ENCODE measurements around the gene DENND5B.
A peak's percentile ranks its signal among the peaks of the same experiment; 100 is the strongest.

The DENND5B gene

GRCh38 chr12:31620311-31620710 is 29.4 kb upstream of the DENND5B start (continued):
- TF ChIP-seq ZNF211 (tag by site-specific recombination; IDR thresholded peaks at IDR 0.05; ENCODE audit: low read depth): no peak

DNA sequence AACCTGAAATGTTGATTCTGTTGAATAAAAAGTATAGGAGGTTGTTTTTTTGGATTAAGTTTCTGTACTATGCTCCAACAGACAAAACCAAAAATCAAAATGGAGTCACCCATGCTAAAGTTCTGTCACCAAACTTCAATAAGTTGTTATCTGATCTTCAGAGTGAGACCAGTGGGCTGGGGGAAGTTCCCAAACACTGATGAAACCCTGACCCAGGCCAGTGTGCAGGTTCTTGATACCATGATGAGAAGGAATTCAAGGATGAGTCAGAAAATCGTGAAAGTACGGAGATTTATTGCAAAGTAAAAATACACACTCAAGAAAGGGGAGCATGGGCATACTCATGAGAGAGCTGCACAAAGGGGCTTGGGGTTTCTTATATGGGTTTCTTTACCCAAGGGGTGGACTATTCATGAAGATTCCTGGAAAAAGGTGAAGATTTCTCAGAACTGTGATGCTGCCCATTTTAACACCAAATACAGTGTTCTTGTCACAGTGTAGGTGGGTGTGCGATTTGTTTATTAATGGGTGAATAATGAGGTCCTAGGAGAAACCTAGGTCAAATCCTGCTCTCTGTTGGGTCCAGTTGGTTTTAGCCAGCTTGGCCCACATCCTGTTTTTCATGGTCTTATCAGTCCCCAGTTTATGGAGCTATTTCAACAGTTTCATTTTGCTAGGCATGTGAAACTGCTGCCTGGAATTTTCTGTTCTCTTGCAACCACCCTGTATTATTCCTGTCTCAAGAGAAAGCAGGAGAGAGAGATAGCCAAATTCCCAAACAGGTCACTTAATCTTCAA is 27.5 kb upstream of the DENND5B start:
- POLR2A ChIA-PET: no interaction called here

GRCh38 chr12:31612819-31613218 is 21.9 kb upstream of the DENND5B start:
- no peaks in the 10 kb centered on the region for H3K9me3 ChIP-seq (ENCODE audit: control insufficient read depth, insufficient read depth, low read depth, low read length)
- no peaks in the 10 kb centered on the region for H3K4me1 ChIP-seq (ENCODE audit: control insufficient read depth, insufficient read depth, low read length)
- H3K36me3 ChIP-seq (ENCODE audit: control insufficient read depth in 2 of 2, insufficient read depth in 1 of 2, low read length in 2 of 2): no peaks in the 10 kb centered on the region
- TF ChIP-seq ZNF366 (tag by site-specific recombination; conservative IDR thresholded peaks at IDR 0.05) (peak; percentile 90), PRDM1 (tag by site-specific recombination; IDR thresholded peaks at IDR 0.05) (peak; percentile 83), HOXA7 (CRISPR knock-in tag; IDR thresholded peaks at IDR 0.05; ENCODE audit: borderline replicate concordance) (no peak)
- ChIA-PET POLR2A (no interaction called here), CTCF (interaction anchor here (0.7 kb wide), 1 partner anchor 93 kb away, joined by 3 read pairs; no protein-coding TSS in a partner anchor)
- H3K4me3 ChIP-seq (ENCODE audit: low read depth, low read length): no peak overlapping the region
- H3K27ac ChIP-seq (ENCODE audit: extremely low read depth, low read depth, low read length): no peak overlapping the region

More for the DNA sequence above, 27.5 kb upstream of the DENND5B start:
- Histone ChIP-seq H3K4me1 (ENCODE audit: control insufficient read depth, insufficient read depth, low read length) (no peaks in the 10 kb centered on the region), H3K36me3 (ENCODE audit: control insufficient read depth in 2 of 2, insufficient read depth in 1 of 2, low read length in 2 of 2) (no peaks in the 10 kb centered on the region), H3K9me3 (ENCODE audit: control insufficient read depth, insufficient read depth, low read depth, low read length) (no peaks in the 10 kb centered on the region), H3K27ac (ENCODE audit: extremely low read depth, low read depth, low read length) (no peak overlapping the region), H3K4me3 (ENCODE audit: low read depth, low read length) (no peak overlapping the region)
- no peak for TF ChIP-seq ZNF274 (IDR thresholded peaks at IDR 0.05; ENCODE audit: low read length)
- no peak for TF ChIP-seq ZNF274 (tag by site-specific recombination; IDR thresholded peaks at IDR 0.05; ENCODE audit: borderline replicate concordance)
- TF ChIP-seq GFI1B (tag by site-specific recombination; IDR thresholded peaks at IDR 0.05): no peak
- no peak for TF ChIP-seq ZNF324 (tag by site-specific recombination; IDR thresholded peaks at IDR 0.05)
- TF ChIP-seq, protein P1, sequence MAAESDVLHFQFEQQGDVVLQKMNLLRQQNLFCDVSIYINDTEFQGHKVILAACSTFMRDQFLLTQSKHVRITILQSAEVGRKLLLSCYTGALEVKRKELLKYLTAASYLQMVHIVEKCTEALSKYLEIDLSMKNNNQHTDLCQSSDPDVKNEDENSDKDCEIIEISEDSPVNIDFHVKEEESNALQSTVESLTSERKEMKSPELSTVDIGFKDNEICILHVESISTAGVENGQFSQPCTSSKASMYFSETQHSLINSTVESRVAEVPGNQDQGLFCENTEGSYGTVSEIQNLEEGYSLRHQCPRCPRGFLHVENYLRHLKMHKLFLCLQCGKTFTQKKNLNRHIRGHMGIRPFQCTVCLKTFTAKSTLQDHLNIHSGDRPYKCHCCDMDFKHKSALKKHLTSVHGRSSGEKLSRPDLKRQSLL (tag by site-specific recombination; IDR thresholded peaks at IDR 0.05): no peak
- no peak for TF ChIP-seq ZNF202 (tag by site-specific recombination; IDR thresholded peaks at IDR 0.05; ENCODE audit: borderline replicate concordance)
- TF ChIP-seq ZNF394 (tag by site-specific recombination; IDR thresholded peaks at IDR 0.05; ENCODE audit: borderline replicate concordance): no peak
- no peak for TF ChIP-seq ZEB2 (tag by site-specific recombination; IDR thresholded peaks at IDR 0.05)
- TF ChIP-seq OVOL3 (tag by site-specific recombination; IDR thresholded peaks at IDR 0.05): no peak
- TF ChIP-seq ZFP69B (tag by site-specific recombination; IDR thresholded peaks at IDR 0.05): no peak
- TF ChIP-seq ZNF776 (tag by site-specific recombination; IDR thresholded peaks at IDR 0.05; ENCODE audit: borderline replicate concordance): no peak
- TF ChIP-seq GLIS2 (tag by site-specific recombination; IDR thresholded peaks at IDR 0.05): no peak
- TF ChIP-seq ZNF560 (tag by site-specific recombination; IDR thresholded peaks at IDR 0.05; ENCODE audit: borderline replicate concordance): no peak
- TF ChIP-seq ZSCAN23 (tag by site-specific recombination; IDR thresholded peaks at IDR 0.05): no peak
- TF ChIP-seq ZNF248 (tag by site-specific recombination; IDR thresholded peaks at IDR 0.05): no peak
- TF ChIP-seq ZNF391 (tag by site-specific recombination; IDR thresholded peaks at IDR 0.05; ENCODE audit: borderline replicate concordance, low read depth): no peak
- no peak for TF ChIP-seq IKZF3 (tag by site-specific recombination; IDR thresholded peaks at IDR 0.05)
- TF ChIP-seq ZNF311 (tag by site-specific recombination; IDR thresholded peaks at IDR 0.05; ENCODE audit: borderline replicate concordance): no peak
- CTCF ChIA-PET: no interaction called here

All from HEK293 (cell line).